Measurements from ENCODE around the gene GLB1L2.

The GLB1L2 gene

GRCh38 chr11:134405436-134405835 is 73.6 kb downstream of the GLB1L2 start:
- Histone ChIP-seq H4K20me1 (ENCODE audit: insufficient read depth, low read length) (no peaks in the 10 kb centered on the region), H3F3A (ENCODE audit: insufficient read depth, low read length) (no peaks in the 10 kb centered on the region), H3K9me3 (ENCODE audit: low read length) (no peaks in the 10 kb centered on the region), H3K36me3 (ENCODE audit: insufficient read depth, low read length) (no peaks in the 10 kb centered on the region), H3K4me2 (ENCODE audit: low read length) (no peak overlapping the region), H3K79me2 (ENCODE audit: insufficient read depth, low read length) (no peaks in the 10 kb centered on the region), H3K27me3 (ENCODE audit: insufficient read depth, low read length) (no peaks in the 10 kb centered on the region; the same call in 1 of the 2 replicates), H3K27ac (ENCODE audit: low read depth, low read length, poor library complexity, severe bottlenecking) (no peak overlapping the region), H2AFZ (ENCODE audit: low read length) (no peak overlapping the region), H3K9ac (ENCODE audit: low read length) (no peak overlapping the region), H3K4me3 (ENCODE audit: low read depth, low read length, poor library complexity, severe bottlenecking) (no peak overlapping the region), H3K9me2 (ENCODE audit: low read depth, low read length) (no peaks in the 10 kb centered on the region), H3K4me1 (ENCODE audit: insufficient read depth, low read length, severe bottlenecking) (no peaks in the 10 kb centered on the region)
- no peak for TF ChIP-seq EZH2 (IDR thresholded peaks at IDR 0.05; ENCODE audit: borderline replicate concordance, low read length)
- no peak for TF ChIP-seq CTCF (IDR thresholded peaks at IDR 0.05; ENCODE audit: low read length)

- Histone ChIP-seq H3K79me2 (ENCODE audit: insufficient read depth, low read length) (no peaks in the 10 kb centered on the region), H4K20me1 (ENCODE audit: insufficient read depth, low read length) (no peaks in the 10 kb centered on the region), H3K27me3 (ENCODE audit: insufficient read depth, low read length) (no peaks in the 10 kb centered on the region; the same call in 1 of the 2 replicates), H3K4me1 (ENCODE audit: insufficient read depth, low read length, severe bottlenecking) (no peaks in the 10 kb centered on the region), H3K27ac (ENCODE audit: low read depth, low read length, poor library complexity, severe bottlenecking) (no peak overlapping the region), H3F3A (ENCODE audit: insufficient read depth, low read length) (no peaks in the 10 kb centered on the region), H2AFZ (ENCODE audit: low read length) (no peak overlapping the region), H3K9me2 (ENCODE audit: low read depth, low read length) (no peaks in the 10 kb centered on the region), H3K9me3 (ENCODE audit: low read length) (no peaks in the 10 kb centered on the region), H3K4me3 (ENCODE audit: low read depth, low read length, poor library complexity, severe bottlenecking) (no peak overlapping the region), H3K9ac (ENCODE audit: low read length) (no peak overlapping the region), H3K36me3 (ENCODE audit: insufficient read depth, low read length) (no peaks in the 10 kb centered on the region), H3K4me2 (ENCODE audit: low read length) (no peak overlapping the region)
- no peak for TF ChIP-seq CTCF (IDR thresholded peaks at IDR 0.05; ENCODE audit: low read length)
- no peak for TF ChIP-seq EZH2 (IDR thresholded peaks at IDR 0.05; ENCODE audit: borderline replicate concordance, low read length)
Observed at GRCh38 chr11:134405841-134406240, 74.1 kb downstream of the GLB1L2 start.

- H2AFZ ChIP-seq (ENCODE audit: low read length), result no peak overlapping the region
- H3K4me2 ChIP-seq (ENCODE audit: low read length), result no peak overlapping the region
- no peak overlapping the region for H3K9ac ChIP-seq (ENCODE audit: low read length)
- no peak overlapping the region for H3K27ac ChIP-seq (ENCODE audit: low read depth, low read length, poor library complexity, severe bottlenecking)
- no peaks in the 10 kb centered on the region for H3K9me3 ChIP-seq (ENCODE audit: low read length)
- H3K4me3 ChIP-seq (ENCODE audit: low read depth, low read length, poor library complexity, severe bottlenecking), result no peak overlapping the region
- TF ChIP-seq CTCF (IDR thresholded peaks at IDR 0.05; ENCODE audit: low read length), result no peak
- TF ChIP-seq EZH2 (IDR thresholded peaks at IDR 0.05; ENCODE audit: borderline replicate concordance, low read length), result no peak
- no peaks in the 10 kb centered on the region; the same call in 1 of the 2 replicates for H3K27me3 ChIP-seq (ENCODE audit: insufficient read depth, low read length)
- H3K79me2 ChIP-seq (ENCODE audit: insufficient read depth, low read length), result no peaks in the 10 kb centered on the region
- no peaks in the 10 kb centered on the region for H3K4me1 ChIP-seq (ENCODE audit: insufficient read depth, low read length, severe bottlenecking)
- H4K20me1 ChIP-seq (ENCODE audit: insufficient read depth, low read length), result no peaks in the 10 kb centered on the region
- H3K36me3 ChIP-seq (ENCODE audit: insufficient read depth, low read length), result no peaks in the 10 kb centered on the region
- no peaks in the 10 kb centered on the region for H3K9me2 ChIP-seq (ENCODE audit: low read depth, low read length)
- H3F3A ChIP-seq (ENCODE audit: insufficient read depth, low read length), result no peaks in the 10 kb centered on the region
Observed at GRCh38 chr11:134406264-134407185, 74.7 kb downstream of the GLB1L2 start.
